ENCODE measurements around the gene CLCN7. TPM values are rescaled to one million over a fixed set of nuclear protein-coding genes. Genes with fewer than 3 reads are reported as not detected.

The CLCN7 gene
- total and polyA plus RNA-seq, 2 of the 13 experiments (the other 11 are each of a cell fraction or from before 2014, with no cell fraction given): 24.6 to 25.1 TPM

- peak overlapping the region; percentile 84 for H3K4me2 ChIP-seq (ENCODE audit: low read depth, low read length)
- H3K4me3 ChIP-seq (replicated peaks in 1 of 3; ENCODE audit: insufficient read depth in 1 of 3, low read depth in 2 of 3, low read length in 3 of 3): peak overlapping the region; percentile 63 to 78 (median 69)
- peak overlapping the region; percentile 79 for H3K9ac ChIP-seq (ENCODE audit: insufficient read depth, low read depth, low read length)
- ChIA-PET CTCF (ENCODE audit: low intra/inter-chr PET ratio, low total read pairs) (interaction anchor here (1.4 kb wide), 1 partner anchor 73 kb away, joined by 6 read pairs; no protein-coding TSS in a partner anchor), POLR2A (interaction anchor here (0.6 to 2.2 kb wide), 2 partner anchors 15 to 21 kb away, joined by 3 to 14 read pairs; partner anchors contain the start of genes UNKL and UQCC4)
- 5% methylated on average over 7 of the region's 32 CpGs for WGBS (ENCODE audit: low lambda C conversion rate)
- H3K27me3 ChIP-seq (ENCODE audit: control insufficient read depth in 1 of 2, insufficient read depth in 2 of 2, low read length in 2 of 2): peaks cover 8 to 37% of the 10 kb centered on the region in 2 experiments; a peak in 4 of 5 replicates
- BruUV-seq (replicated peaks): no TSS peak
- H3K27ac ChIP-seq (ENCODE audit: extremely low read length, insufficient read depth, low read length): peak overlapping the region; percentile 63
- no peaks in the 10 kb centered on the region for H3K79me2 ChIP-seq (ENCODE audit: insufficient read depth, low read length)
- H2AFZ ChIP-seq (ENCODE audit: low read length): no peak overlapping the region
- intact Hi-C loops (cut with micrococcal nuclease; ENCODE audit: unreplicated experiment): no loop called here
- H4K20me1 ChIP-seq (ENCODE audit: insufficient read depth, low read length): no peaks in the 10 kb centered on the region
- peak; percentile 75 for ATAC-seq
- peak; percentile 75 for FAIRE-seq
- peak; percentile 51 for DNase-seq (ENCODE audit: low spot score)
- peaks cover 65% of the 10 kb centered on the region for H3K4me1 ChIP-seq (ENCODE audit: insufficient read depth, low read length)
- in situ Hi-C loops (cut with HindIII; ENCODE audit: extremely low pct_ligation_motif_present, low pct_unique_long_range_greater_than_20kb): no loop called here
- H3K36me3 ChIP-seq (replicated peaks in 1 of 2; ENCODE audit: control insufficient read depth in 1 of 2, insufficient read depth in 2 of 2, low read length in 2 of 2): no peaks in the 10 kb centered on the region
- H3K9me3 ChIP-seq (ENCODE audit: low read length): no peaks in the 10 kb centered on the region
- no peak for TF ChIP-seq TOPORS (CRISPR knock-in tag; IDR thresholded peaks at IDR 0.05)
- peak; percentile 35; the same call in 1 of the 2 replicates for TF ChIP-seq ZNF572 (CRISPR knock-in tag; IDR thresholded peaks at IDR 0.05)
- no peak for TF ChIP-seq ZNF256 (CRISPR knock-in tag; conservative IDR thresholded peaks at IDR 0.05)
- TF ChIP-seq PAWR (CRISPR knock-in tag; IDR thresholded peaks at IDR 0.05; ENCODE audit: borderline replicate concordance): no peak
- TF ChIP-seq SUZ12 (IDR thresholded peaks at IDR 0.05; ENCODE audit: low read depth, low read length): no peak
- TF ChIP-seq ZNF484 (CRISPR knock-in tag; IDR thresholded peaks at IDR 0.05; ENCODE audit: borderline replicate concordance, low read depth): no peak
- no peak for TF ChIP-seq SRY (CRISPR knock-in tag; IDR thresholded peaks at IDR 0.05)
- TF ChIP-seq TBP (CRISPR knock-in tag; IDR thresholded peaks at IDR 0.05): no peak
- TF ChIP-seq CHD2 (IDR thresholded peaks at IDR 0.05; ENCODE audit: low read depth, low read length): no peak
- TF ChIP-seq KLF6 (CRISPR knock-in tag; IDR thresholded peaks at IDR 0.05): no peak
- TF ChIP-seq MAFF (IDR thresholded peaks at IDR 0.05; ENCODE audit: low read depth, low read length): no peak
- TF ChIP-seq MED13 (CRISPR knock-in tag; IDR thresholded peaks at IDR 0.05): no peak
- no peak for TF ChIP-seq ZNF382 (CRISPR knock-in tag; IDR thresholded peaks at IDR 0.05; ENCODE audit: borderline replicate concordance)
- no peak for TF ChIP-seq ARNTL (CRISPR knock-in tag; IDR thresholded peaks at IDR 0.05)
- peak; percentile 50; the same call in 1 of the 2 replicates for TF ChIP-seq REPIN1 (CRISPR knock-in tag; IDR thresholded peaks at IDR 0.05; ENCODE audit: borderline replicate concordance, low read depth)
- TF ChIP-seq SRSF9 (IDR thresholded peaks at IDR 0.05; ENCODE audit: borderline replicate concordance, insufficient read depth, low read depth, low read length, poor library complexity, severe bottlenecking): no peak
- peak; percentile 43; the same call in 1 of the 2 replicates for TF ChIP-seq ZSCAN25 (CRISPR knock-in tag; IDR thresholded peaks at IDR 0.05)
- peak; percentile 48; the same call in 1 of the 2 replicates for TF ChIP-seq RXRB (CRISPR knock-in tag; IDR thresholded peaks at IDR 0.05; ENCODE audit: borderline replicate concordance)
- TF ChIP-seq MTA3 (CRISPR knock-in tag; IDR thresholded peaks at IDR 0.05): no peak
- TF ChIP-seq HNRNPH1 (optimal IDR thresholded peaks at IDR 0.05; ENCODE audit: low read depth, low read length): no peak
- TF ChIP-seq ZNF777 (CRISPR knock-in tag; IDR thresholded peaks at IDR 0.05): no peak; the same call in 1 of the 2 replicates
- no peak for TF ChIP-seq MXI1 (IDR thresholded peaks at IDR 0.05; ENCODE audit: borderline replicate concordance, low read depth, low read length)
- TF ChIP-seq RBM39 (IDR thresholded peaks at IDR 0.05; ENCODE audit: low read depth, low read length, poor library complexity, severe bottlenecking): no peak
- no peak for TF ChIP-seq ZNF841 (CRISPR knock-in tag; IDR thresholded peaks at IDR 0.05; ENCODE audit: borderline replicate concordance)
- TF ChIP-seq MYNN (CRISPR knock-in tag; IDR thresholded peaks at IDR 0.05; ENCODE audit: low read depth): no peak
- no peak for TF ChIP-seq ZNF543 (CRISPR knock-in tag; IDR thresholded peaks at IDR 0.05)
- TF ChIP-seq HNRNPLL (IDR thresholded peaks at IDR 0.05; ENCODE audit: low read depth, low read length, poor library complexity, severe bottlenecking): no peak
These were observed 38.7 kb downstream of the CLCN7 start for GRCh38 chr16:1435921-1436697.
